ENCODE data around the gene NIN.

NIN gene

GRCh38 chr14:50759800-50760543, 71.0 kb downstream of the NIN start:
- DNase-seq: no peak

- no peak for DNase-seq
These were observed 72.0 kb downstream of the NIN start for GRCh38 chr14:50758945-50759344.

GRCh38 chr14:50758305-50758704, 72.7 kb downstream of the NIN start:
- no peak for DNase-seq

GRCh38 chr14:50757702-50758101, 73.3 kb downstream of the NIN start:
- DNase-seq: no peak

GRCh38 chr14:50756300-50756699, 74.7 kb downstream of the NIN start:
- no peak for DNase-seq

- DNase-seq: no peak
These were observed 80.6 kb downstream of the NIN start for GRCh38 chr14:50750323-50750722.

GRCh38 chr14:50745401-50746058, 85.4 kb downstream of the NIN start:
- DNase-seq: no peak

GRCh38 chr14:50744231-50744630, 86.7 kb downstream of the NIN start:
- DNase-seq: no peak

- no peak for DNase-seq
These were observed 89.4 kb downstream of the NIN start for GRCh38 chr14:50741567-50741966.

GRCh38 chr14:50740856-50741255, 90.1 kb downstream of the NIN start:
- DNase-seq: no peak

- no peak for DNase-seq
These were observed 91.8 kb downstream of the NIN start for GRCh38 chr14:50739186-50739585.

GRCh38 chr14:50736932-50737419, 94.0 kb downstream of the NIN start:
- DNase-seq: no peak

- DNase-seq: no peak
These were observed 95.8 kb downstream of the NIN start for GRCh38 chr14:50734950-50735695.

- DNase-seq: no peak
These were observed 97.5 kb downstream of the NIN start for GRCh38 chr14:50733494-50733893.

- no peak for DNase-seq
These were observed 102.1 kb downstream of the NIN start for GRCh38 chr14:50728836-50729235.

- peak; percentile 50 for DNase-seq
These were observed 104.4 kb downstream of the NIN start for GRCh38 chr14:50726372-50727107.

GRCh38 chr14:50725761-50726160, 105.2 kb downstream of the NIN start:
- DNase-seq: no peak

- no peak for DNase-seq
These were observed 110.8 kb downstream of the NIN start for GRCh38 chr14:50719911-50720759.

- no peak for DNase-seq
These were observed 112.0 kb downstream of the NIN start for GRCh38 chr14:50718949-50719348.

- no peak for DNase-seq
These were observed 113.2 kb downstream of the NIN start for GRCh38 chr14:50717811-50718210.

- DNase-seq: no peak
These were observed 116.4 kb downstream of the NIN start for GRCh38 chr14:50714450-50715073.

Data from central memory CD4-positive, alpha-beta T cell (primary cell).